CD14-positive monocyte (primary cell): Measurements from ENCODE around the gene RPS19BP1. TPM values are rescaled to one million over a fixed set of nuclear protein-coding genes. Genes with fewer than 3 reads are reported as not detected.

Experiments
- DNase-seq, 3 donors: peaks; one replicate each; pipeline ENCODE4 v3.0.0-alpha.2; 2011 to 2022
- H2AFZ ChIP-seq: 2 replicates; pipeline ENCODE4 v1.6.0; 2012; ENCODE audit warnings: mild to moderate bottlenecking, low read depth, low read length, inconsistent platforms; ENCODE audit not compliant: insufficient read depth, poor library complexity, severe bottlenecking
- H3K27ac ChIP-seq, 2 donors: 1 replicate in 1 of 2; 2 replicates in 1 of 2; pipeline ENCODE4 v1.5.1; 2012 to 2013; ENCODE audit warnings: low read length in 2 of 2, control low read depth in 1 of 2, inconsistent platforms in 1 of 2, low read depth in 1 of 2, mild to moderate bottlenecking in 1 of 2
- H3K27me3 ChIP-seq, 2 donors: one replicate each; pipeline versions ENCODE4 v1.6.0 to v1.6.1; 2011 to 2013; ENCODE audit warnings: low read length in 2 of 2; ENCODE audit not compliant: control insufficient read depth in 2 of 2, insufficient read depth in 2 of 2
- H3K36me3 ChIP-seq, 2 donors: replicated peaks in 1 of 2; 1 replicate in 1 of 2; 2 replicates in 1 of 2; pipeline versions ENCODE4 v1.5.1 to v1.6.1; 2012 to 2013; ENCODE audit warnings: low read length in 2 of 2, control low read depth in 1 of 2, inconsistent platforms in 1 of 2, mild to moderate bottlenecking in 1 of 2; ENCODE audit not compliant: insufficient read depth in 2 of 2, control insufficient read depth in 1 of 2
- H3K4me1 ChIP-seq, 2 donors: 1 replicate in 1 of 2; 2 replicates in 1 of 2; pipeline versions ENCODE4 v1.5.1 to v1.6.1; 2012 to 2013; ENCODE audit warnings: low read length in 2 of 2, control low read depth in 1 of 2, inconsistent platforms in 1 of 2, mild to moderate bottlenecking in 1 of 2, moderate library complexity in 1 of 2; ENCODE audit not compliant: insufficient read depth in 2 of 2, control insufficient read depth in 1 of 2
- H3K4me2 ChIP-seq: replicated peaks from 2 replicates; pipeline ENCODE3; 2012; ENCODE audit warnings: low read length, moderate library complexity, mild to moderate bottlenecking; ENCODE audit not compliant: poor library complexity, severe bottlenecking; ENCODE audit errors: extremely low read depth
- H3K4me3 ChIP-seq, 3 experiments: fragments of 200-600 bp in 1 of 3; sonication (generic) in 1 of 3; replicated peaks in 1 of 3; 1 replicate in 2 of 3; 2 replicates in 1 of 3; pipeline ENCODE4 v1.5.1; 2011 to 2013; ENCODE audit warnings: low read length in 3 of 3, mild to moderate bottlenecking in 3 of 3, control low read depth in 2 of 3, low read depth in 2 of 3, inconsistent platforms in 1 of 3, moderate library complexity in 1 of 3
- H3K79me2 ChIP-seq: 2 replicates; pipeline ENCODE4 v1.6.0; 2012; ENCODE audit warnings: mild to moderate bottlenecking, control low read depth, inconsistent platforms, low read length, moderate library complexity; ENCODE audit not compliant: insufficient read depth
- H3K9ac ChIP-seq: 2 replicates; pipeline ENCODE4 v1.6.0; 2017; ENCODE audit warnings: low read length, mild to moderate bottlenecking; ENCODE audit not compliant: insufficient read depth, poor library complexity, severe bottlenecking
- H3K9me3 ChIP-seq, 2 donors: replicated peaks in 1 of 2; 1 replicate in 1 of 2; 2 replicates in 1 of 2; pipeline versions ENCODE4 v1.5.1 to v1.6.1; 2012 to 2013; ENCODE audit warnings: low read length in 2 of 2, control low read depth in 1 of 2; ENCODE audit not compliant: control insufficient read depth in 1 of 2, insufficient read depth in 1 of 2
- H4K20me1 ChIP-seq: 2 replicates; pipeline ENCODE4 v1.6.0; 2012; ENCODE audit warnings: mild to moderate bottlenecking, low read length, control low read depth, moderate library complexity; ENCODE audit not compliant: insufficient read depth
- H3K27ac Mint-ChIP-seq, 7 donors: one replicate each; pipeline ENCODE4 v1.8.0; 2020; ENCODE audit warnings: mild to moderate bottlenecking in 7 of 7, mixed read lengths in 7 of 7, moderate library complexity in 6 of 7, inconsistent platforms in 2 of 7
- H3K27me3 Mint-ChIP-seq, 3 donors: one replicate each; pipeline ENCODE4 v1.8.0; 2021 to 2022; ENCODE audit warnings: low read depth in 3 of 3, mild to moderate bottlenecking in 3 of 3, mixed read lengths in 3 of 3, moderate library complexity in 3 of 3, inconsistent platforms in 1 of 3
- H3K36me3 Mint-ChIP-seq, 2 donors: one replicate each; pipeline ENCODE4 v1.8.0; 2020; ENCODE audit warnings: mixed read lengths in 2 of 2, inconsistent platforms in 1 of 2, mild to moderate bottlenecking in 1 of 2
- H3K4me1 Mint-ChIP-seq: one replicate; pipeline ENCODE4 v1.8.0; 2020; ENCODE audit warnings: mild to moderate bottlenecking, mixed read lengths
- H3K4me3 Mint-ChIP-seq, 2 donors: one replicate each; pipeline ENCODE4 v1.8.0; 2020; ENCODE audit warnings: mild to moderate bottlenecking in 2 of 2, mixed read lengths in 2 of 2, moderate library complexity in 1 of 2
- H3K9me3 Mint-ChIP-seq, 7 donors: one replicate each; pipeline ENCODE4 v1.8.0; 2020 to 2022; ENCODE audit warnings: mixed read lengths in 7 of 7, mild to moderate bottlenecking in 6 of 7, moderate library complexity in 6 of 7, inconsistent platforms in 2 of 7
- WGBS: methylation state at CpG from one replicate; pipeline ENCODE4 v1.1.5; 2013; ENCODE audit warnings: missing lambda C conversion rate; ENCODE audit not compliant: insufficient coverage; 5-methylcytosine and 5-hydroxymethylcytosine counted together
- intact Hi-C, 2 donors: fragments of 100-400 bp; cut with micrococcal nuclease; formaldehyde crosslinking; loops; one replicate each; pipeline versions ENCODE4 v1.15.0 to v1.15.1; 2023
- polyA plus RNA-seq, 3 donors: library from polyadenylated mRNA; depleted of rRNA in 1 of 3; unstranded in 2 of 3; stranded (reverse) in 1 of 3; fragments of 300-500 nt in 2 of 3; fragments of >200 nt in 1 of 3; fragmentation: Illumina TruSeq in 2 of 3; gene quantifications; 1 replicate in 2 of 3; 2 replicates in 1 of 3; pipeline ENCODE4 v1.2.3, GENCODE V29; 2012 to 2021
- TF ChIP-seq, protein P1 (sequence below): fragments of 200-600 bp; IDR thresholded peaks from one replicate; pipeline ENCODE4 v1.8.0; 2022; ENCODE audit warnings: antibody characterized with exemption, mild to moderate bottlenecking

RPS19BP1 gene
- polyA plus RNA-seq, 3 donors = 59.9 to 106 (median 73.5) TPM

DNA sequence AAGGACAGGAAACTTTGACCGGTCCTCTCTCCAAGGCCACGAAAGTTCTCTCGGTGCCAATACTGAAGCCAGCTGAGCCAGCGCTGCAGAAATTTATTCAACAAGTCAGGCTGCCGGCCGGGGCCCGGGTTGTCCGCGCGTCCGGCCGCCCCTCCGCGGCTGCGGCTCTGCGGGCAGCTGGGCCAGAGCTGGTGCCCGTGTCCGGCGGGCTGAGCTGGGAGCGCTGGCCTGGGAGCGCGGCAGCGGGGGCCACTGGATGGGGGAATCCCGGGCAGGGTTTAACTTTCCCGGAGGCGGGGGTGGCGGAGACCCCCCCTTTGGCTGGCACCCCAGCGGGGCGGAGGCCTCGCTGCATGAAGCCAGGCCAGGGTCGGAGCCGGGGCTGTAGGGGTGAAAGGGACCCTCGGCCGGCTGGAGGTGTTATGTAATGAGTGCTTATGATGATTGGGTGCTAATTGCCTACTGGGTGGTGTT is 25.7 kb upstream of the RPS19BP1 start:
- Mint-ChIP-seq H3K4me1 (peaks cover 1% of the 10 kb centered on the region), H3K27me3 (peaks cover 57 to 76% (median 58%) of the 10 kb centered on the region in 3 donors), H3K36me3 (peaks cover 0 to 4% of the 10 kb centered on the region in 2 donors), H3K27ac (no peak overlapping the region), H3K9me3 (peaks cover 0 to 7% (median 2%) of the 10 kb centered on the region in 7 donors), H3K4me3 (peak overlapping the region in 1 of 2 donors; percentile 75)
- Histone ChIP-seq H3K4me3 (no peak overlapping the region), H4K20me1 (no peaks in the 10 kb centered on the region), H3K4me2 (no peak overlapping the region), H3K4me1 (no peaks in the 10 kb centered on the region), H3K79me2 (no peaks in the 10 kb centered on the region), H2AFZ (no peak overlapping the region), H3K9me3 (peaks cover 0 to 13% of the 10 kb centered on the region in 2 donors), H3K9ac (no peak overlapping the region), H3K36me3 (no peaks in the 10 kb centered on the region), H3K27me3 (peaks cover 25 to 53% of the 10 kb centered on the region in 2 donors), H3K27ac (no peak overlapping the region)
- TF ChIP-seq, protein P1, sequence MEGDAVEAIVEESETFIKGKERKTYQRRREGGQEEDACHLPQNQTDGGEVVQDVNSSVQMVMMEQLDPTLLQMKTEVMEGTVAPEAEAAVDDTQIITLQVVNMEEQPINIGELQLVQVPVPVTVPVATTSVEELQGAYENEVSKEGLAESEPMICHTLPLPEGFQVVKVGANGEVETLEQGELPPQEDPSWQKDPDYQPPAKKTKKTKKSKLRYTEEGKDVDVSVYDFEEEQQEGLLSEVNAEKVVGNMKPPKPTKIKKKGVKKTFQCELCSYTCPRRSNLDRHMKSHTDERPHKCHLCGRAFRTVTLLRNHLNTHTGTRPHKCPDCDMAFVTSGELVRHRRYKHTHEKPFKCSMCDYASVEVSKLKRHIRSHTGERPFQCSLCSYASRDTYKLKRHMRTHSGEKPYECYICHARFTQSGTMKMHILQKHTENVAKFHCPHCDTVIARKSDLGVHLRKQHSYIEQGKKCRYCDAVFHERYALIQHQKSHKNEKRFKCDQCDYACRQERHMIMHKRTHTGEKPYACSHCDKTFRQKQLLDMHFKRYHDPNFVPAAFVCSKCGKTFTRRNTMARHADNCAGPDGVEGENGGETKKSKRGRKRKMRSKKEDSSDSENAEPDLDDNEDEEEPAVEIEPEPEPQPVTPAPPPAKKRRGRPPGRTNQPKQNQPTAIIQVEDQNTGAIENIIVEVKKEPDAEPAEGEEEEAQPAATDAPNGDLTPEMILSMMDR = no peak
- 10% methylated on average over 34 of the region's 34 CpGs for WGBS
- intact Hi-C loops = no loop called here
- no peak for DNase-seq

- no peak overlapping the region for H3K27ac Mint-ChIP-seq
- intact Hi-C loops = no loop called here
- peaks cover 63 to 82% (median 65%) of the 10 kb centered on the region in 3 donors for H3K27me3 Mint-ChIP-seq
- no peak overlapping the region for H3K4me3 ChIP-seq
- H3K27me3 ChIP-seq = peaks cover 25 to 55% of the 10 kb centered on the region in 2 donors
- DNase-seq = no peak
- no peaks in the 10 kb centered on the region for H4K20me1 ChIP-seq
- H3K4me2 ChIP-seq = no peak overlapping the region
- 6% methylated on average over 47 of the region's 72 CpGs for WGBS
- no peak overlapping the region for H3K9ac ChIP-seq
- H2AFZ ChIP-seq = no peak overlapping the region
- no peaks in the 10 kb centered on the region for H3K36me3 ChIP-seq
- H3K9me3 Mint-ChIP-seq = peaks cover 0 to 7% (median 2%) of the 10 kb centered on the region in 7 donors
- no peaks in the 10 kb centered on the region for H3K4me1 ChIP-seq
- TF ChIP-seq, protein P1 = no peak
- peak overlapping the region in 1 of 2 donors; percentile 76 for H3K4me3 Mint-ChIP-seq
- peaks cover 1% of the 10 kb centered on the region for H3K4me1 Mint-ChIP-seq
- no peaks in the 10 kb centered on the region for H3K79me2 ChIP-seq
- peaks cover 0 to 4% of the 10 kb centered on the region in 2 donors for H3K36me3 Mint-ChIP-seq
- no peak overlapping the region for H3K27ac ChIP-seq
- H3K9me3 ChIP-seq = peaks cover 0 to 13% of the 10 kb centered on the region in 2 donors
These were observed 24.7 kb upstream of the RPS19BP1 start for GRCh38 chr22:39556970-39557841.
